Amniotic epithelial cell (primary cell): Measurements from ENCODE around the gene LPCAT2.

Experiments
- DNase-seq: peaks from one replicate; pipeline ENCODE4 v3.0.0-alpha.2; 2010; ENCODE audit warnings: low read depth

The LPCAT2 gene

DNA sequence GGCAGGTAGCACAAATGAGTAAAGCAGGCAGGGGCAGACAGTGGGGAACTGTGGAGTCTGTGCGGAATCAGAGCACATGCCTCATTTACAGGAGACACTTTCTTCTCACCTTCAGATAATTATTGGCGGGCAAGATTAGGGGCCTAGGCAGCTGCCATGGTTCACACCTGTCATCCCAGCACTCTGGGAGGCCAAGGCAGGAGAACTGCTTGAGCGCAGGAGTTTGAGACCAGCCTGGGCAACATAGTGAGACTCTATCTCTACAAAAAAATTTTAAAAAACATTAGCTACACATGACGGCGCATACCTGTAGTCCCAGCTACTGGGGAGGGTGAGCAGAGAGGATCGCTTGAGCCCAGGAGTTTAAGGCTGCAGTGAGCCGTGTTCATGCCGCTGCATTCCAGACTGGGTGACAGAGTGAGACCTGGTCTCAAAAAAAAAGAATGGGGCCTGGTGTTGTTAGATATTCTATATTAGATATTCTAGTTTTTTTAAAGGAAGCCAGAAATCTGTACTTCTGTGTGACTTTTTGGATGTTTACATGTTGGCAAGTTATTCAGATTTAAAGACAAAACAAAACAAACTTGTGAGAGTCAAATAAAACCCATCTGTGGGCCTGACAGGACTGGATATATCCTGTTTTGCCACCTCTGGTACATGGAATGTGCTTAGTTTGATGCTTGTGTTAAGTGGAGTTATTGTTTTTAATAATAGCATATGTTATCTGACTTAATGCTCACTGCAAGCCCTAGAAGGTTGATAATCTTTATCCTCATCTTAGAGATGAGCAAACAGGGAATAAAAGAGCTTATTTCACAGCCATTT is 4.9 kb upstream of the LPCAT2 start:
- DNase-seq, result no peak

GRCh38 chr16:55505333-55506015 is 3.4 kb upstream of the LPCAT2 start:
- DNase-seq, result no peak

DNA sequence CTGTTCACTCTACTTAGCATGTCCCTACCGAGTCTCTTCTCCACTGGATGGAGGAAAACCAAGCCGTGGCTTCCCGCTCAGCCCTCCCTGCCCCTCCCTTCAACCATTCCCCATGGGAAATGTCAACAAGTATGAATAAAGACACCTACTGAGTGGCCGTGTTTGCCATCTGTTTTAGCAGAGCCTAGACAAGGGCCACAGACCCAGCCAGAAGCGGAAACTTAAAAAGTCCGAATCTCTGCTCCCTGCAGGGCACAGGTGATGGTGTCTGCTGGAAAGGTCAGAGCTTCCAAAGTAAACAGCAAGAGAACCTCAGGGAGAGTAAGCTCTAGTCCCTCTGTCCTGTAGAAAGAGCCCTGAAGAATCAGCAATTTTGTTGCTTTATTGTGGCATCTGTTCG is 2.8 kb upstream of the LPCAT2 start:
- DNase-seq, result no peak

GRCh38 chr16:55506708-55507107 is 2.2 kb upstream of the LPCAT2 start:
- DNase-seq, result no peak

- peak; percentile 54 for DNase-seq
Measured at GRCh38 chr16:55508271-55508921, 476 bp upstream of the LPCAT2 start.

DNA sequence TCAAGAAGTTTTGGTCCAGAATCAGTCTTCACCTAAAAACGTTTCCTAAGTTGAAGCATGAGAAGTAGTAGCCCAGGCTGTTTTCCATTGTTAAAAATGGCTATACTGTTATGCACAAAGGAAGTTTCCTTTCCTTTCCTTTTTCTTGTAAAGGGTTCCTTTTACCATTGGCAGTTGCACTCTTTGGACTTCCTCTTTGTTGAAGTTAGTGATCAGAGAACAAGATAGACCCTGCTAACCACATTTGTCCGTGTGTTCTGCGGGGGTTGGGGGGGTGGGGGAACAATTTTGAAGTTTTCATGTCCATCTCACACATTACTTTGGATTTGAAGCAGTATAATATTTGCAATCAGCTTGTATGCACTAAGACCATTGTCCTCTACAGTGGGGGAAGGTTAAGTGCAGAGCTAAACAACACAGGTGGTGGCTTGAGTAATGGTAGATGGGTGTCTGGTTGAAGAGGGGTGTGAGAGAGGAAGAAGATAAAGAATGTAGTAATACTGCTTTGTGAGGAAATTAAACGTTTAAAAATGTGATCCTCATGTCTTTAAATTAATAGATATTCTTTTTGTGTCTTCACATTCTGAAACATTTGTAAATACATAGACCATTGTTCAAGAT is 1.4 kb downstream of the LPCAT2 start:
- DNase-seq, result no peak

- no peak for DNase-seq
Measured at GRCh38 chr16:55512941-55513340, 4.1 kb downstream of the LPCAT2 start.

DNA sequence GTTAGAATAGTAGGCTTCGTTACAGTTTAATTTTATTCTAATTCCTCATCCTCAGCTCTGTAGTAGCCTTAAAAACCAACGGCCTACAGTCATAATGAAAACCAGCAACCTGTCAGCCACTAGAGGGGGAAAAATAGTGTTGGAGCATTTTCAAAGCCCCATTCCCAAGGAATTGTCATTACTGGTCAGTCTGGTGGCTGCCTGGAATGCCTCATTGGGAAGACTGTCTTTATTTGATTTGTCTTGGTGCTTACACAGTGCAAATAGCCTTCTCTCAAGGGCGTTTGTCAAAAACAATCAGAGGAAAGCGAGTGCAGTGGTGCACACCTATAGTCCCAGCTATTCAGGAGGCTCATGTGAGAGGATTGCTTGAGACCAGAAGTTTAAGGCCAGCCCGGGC is 4.7 kb downstream of the LPCAT2 start:
- DNase-seq, result no peak

DNA sequence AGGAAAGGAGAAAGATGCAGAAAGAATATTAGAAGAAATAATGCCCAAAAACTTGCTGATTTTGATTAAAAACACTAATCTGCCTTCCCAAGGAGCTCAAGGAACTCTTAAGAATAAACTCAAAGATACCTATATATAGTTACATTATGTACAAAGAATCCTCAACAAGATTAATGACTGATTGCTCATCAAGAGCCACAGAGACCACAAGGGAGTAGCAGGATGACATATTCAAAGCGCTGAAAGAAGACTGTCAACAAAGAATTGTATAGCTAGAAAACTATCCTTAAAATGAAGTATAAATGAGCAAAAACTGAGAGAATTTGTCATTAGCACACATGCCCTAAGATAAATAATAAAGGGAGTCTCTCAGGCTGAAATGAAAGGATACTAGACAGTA is 6.2 kb downstream of the LPCAT2 start:
- peak; percentile 57 for DNase-seq

DNA sequence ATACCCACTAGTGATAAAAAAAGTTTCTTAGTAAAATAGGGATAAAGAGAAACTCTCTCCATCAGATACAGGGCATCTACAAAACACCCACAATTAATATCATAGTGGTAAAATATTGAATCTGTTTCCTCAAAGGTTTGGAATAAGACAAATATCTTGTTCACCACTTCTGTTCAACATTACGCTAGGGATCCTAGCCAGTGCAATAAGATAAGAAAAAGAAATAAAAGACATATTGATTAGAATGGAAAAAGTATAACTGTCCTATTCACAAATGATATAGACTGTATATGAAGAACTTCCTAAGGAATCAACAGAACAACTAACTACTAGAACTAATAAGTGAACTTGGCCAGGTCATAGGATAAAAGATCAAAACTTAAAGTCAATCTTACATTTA is 12.9 kb downstream of the LPCAT2 start:
- DNase-seq, result no peak

DNA sequence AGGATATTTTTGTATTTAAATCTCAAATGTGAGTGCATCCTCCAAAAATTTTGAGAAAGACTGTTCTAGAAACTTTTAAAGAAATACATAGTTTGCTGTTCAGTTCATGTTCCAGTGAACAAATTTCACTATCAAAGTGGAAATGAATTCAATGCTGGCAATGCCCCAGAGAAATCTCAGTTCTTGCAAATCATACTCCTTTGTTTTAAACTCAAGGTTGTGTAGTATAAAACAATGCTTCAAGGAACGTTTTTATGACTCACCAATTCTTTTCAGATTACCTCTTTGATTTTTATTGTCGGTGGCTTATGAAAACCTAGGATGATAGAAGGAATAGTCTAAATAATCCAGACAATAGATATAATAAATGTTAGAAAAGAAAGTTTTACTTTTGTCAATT is 17.6 kb downstream of the LPCAT2 start:
- DNase-seq, result no peak

DNA sequence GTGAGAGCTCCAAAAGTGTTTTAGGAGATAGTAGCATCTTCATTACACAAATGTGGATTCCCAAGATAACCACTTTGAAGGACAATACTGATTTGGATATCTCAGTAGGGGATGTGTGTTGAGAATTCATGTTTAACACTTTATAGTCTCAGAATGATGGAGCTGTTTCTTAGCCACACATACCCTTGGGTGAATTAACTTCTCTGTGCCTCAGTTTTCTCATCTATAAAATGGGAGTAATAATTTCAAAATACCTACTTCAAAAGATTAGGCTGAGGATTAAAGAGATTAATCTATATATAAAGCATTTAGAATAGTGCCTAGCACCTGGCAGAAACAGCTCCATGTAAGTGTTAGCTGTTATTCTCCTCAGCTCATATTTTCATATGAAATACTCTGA is 19.0 kb downstream of the LPCAT2 start:
- no peak for DNase-seq

DNA sequence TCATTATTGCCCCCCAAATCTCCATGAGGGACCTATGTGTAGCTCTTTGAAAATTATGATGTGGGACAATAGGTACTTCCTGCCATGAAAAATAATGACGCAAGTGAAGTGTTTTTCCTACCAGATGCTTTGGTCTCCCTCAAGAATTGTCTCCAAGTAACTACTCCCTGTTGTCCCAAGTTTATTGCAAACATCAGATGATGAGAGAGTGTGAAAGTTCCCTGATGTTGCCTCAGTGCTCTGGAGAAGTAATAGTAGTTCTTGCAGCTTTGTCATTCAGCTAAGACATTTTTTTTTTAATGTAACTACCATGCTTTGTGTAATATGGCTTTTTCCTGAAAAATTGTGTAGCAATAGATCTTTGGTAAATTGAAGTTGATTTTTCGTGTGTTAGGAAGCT is 20.1 kb downstream of the LPCAT2 start:
- DNase-seq, result no peak

GRCh38 chr16:55530316-55530856 is 21.5 kb downstream of the LPCAT2 start:
- no peak for DNase-seq

GRCh38 chr16:55532227-55532626 is 23.4 kb downstream of the LPCAT2 start:
- no peak for DNase-seq

GRCh38 chr16:55534756-55535155 is 25.9 kb downstream of the LPCAT2 start:
- no peak for DNase-seq

GRCh38 chr16:55539049-55539448 is 30.2 kb downstream of the LPCAT2 start:
- DNase-seq, result peak; percentile 25

- DNase-seq, result no peak
Measured at GRCh38 chr16:55539488-55539887, 30.6 kb downstream of the LPCAT2 start.

- no peak for DNase-seq
Measured at GRCh38 chr16:55540221-55540620, 31.3 kb downstream of the LPCAT2 start.

GRCh38 chr16:55542459-55543082 is 33.7 kb downstream of the LPCAT2 start:
- DNase-seq, result peak; percentile 61

GRCh38 chr16:55543472-55543871 is 34.6 kb downstream of the LPCAT2 start:
- DNase-seq, result peak; percentile 27

GRCh38 chr16:55552621-55553020 is 43.7 kb downstream of the LPCAT2 start:
- DNase-seq, result peak; percentile 91
